Measurements from ENCODE around the gene PRKX.

DNA sequence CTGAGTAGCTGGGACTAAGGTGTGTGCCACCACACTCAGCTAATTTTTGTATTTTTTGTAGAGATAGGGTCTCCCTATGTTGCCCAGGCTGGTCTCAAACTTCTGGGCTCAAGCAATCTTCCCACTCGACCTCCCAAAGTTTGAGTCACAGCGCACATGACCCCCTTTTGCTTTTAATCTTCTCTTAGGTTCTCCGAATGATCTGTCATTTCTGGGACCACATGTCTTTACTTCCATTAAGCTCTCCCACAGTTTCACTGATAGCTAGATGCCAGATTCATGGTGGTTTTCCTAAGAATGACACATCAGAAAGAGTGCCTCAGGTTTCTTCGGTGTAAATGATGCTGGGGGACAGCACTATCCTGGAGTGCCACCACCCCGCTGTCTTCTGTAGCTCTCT lies 17.9 kb downstream of the PRKX start:
- TF ChIP-seq, protein P1, sequence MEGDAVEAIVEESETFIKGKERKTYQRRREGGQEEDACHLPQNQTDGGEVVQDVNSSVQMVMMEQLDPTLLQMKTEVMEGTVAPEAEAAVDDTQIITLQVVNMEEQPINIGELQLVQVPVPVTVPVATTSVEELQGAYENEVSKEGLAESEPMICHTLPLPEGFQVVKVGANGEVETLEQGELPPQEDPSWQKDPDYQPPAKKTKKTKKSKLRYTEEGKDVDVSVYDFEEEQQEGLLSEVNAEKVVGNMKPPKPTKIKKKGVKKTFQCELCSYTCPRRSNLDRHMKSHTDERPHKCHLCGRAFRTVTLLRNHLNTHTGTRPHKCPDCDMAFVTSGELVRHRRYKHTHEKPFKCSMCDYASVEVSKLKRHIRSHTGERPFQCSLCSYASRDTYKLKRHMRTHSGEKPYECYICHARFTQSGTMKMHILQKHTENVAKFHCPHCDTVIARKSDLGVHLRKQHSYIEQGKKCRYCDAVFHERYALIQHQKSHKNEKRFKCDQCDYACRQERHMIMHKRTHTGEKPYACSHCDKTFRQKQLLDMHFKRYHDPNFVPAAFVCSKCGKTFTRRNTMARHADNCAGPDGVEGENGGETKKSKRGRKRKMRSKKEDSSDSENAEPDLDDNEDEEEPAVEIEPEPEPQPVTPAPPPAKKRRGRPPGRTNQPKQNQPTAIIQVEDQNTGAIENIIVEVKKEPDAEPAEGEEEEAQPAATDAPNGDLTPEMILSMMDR (IDR thresholded peaks at IDR 0.05; ENCODE audit: poor library complexity), result no peak
- no peak for TF ChIP-seq EZH2 (IDR thresholded peaks at IDR 0.05; ENCODE audit: borderline replicate concordance)
- TF ChIP-seq EZH2phosphoT487 (IDR thresholded peaks at IDR 0.05; ENCODE audit: low read depth, severe bottlenecking, unreplicated experiment), result no peak

Data from hepatocyte (in vitro differentiated cells).